Transverse colon (tissue), 4 donors: ENCODE measurements around the gene IFRD2.

ENCODE experiments used
- EP300 ChIP-seq: sonication (generic); formaldehyde crosslinking; IDR thresholded peaks from one replicate; pipeline ENCODE4 v1.6.1; 2017; ENCODE audit warnings: antibody characterized with exemption, low read depth
- POLR2A ChIP-seq: fragments of 450-650 bp; IDR thresholded peaks from one replicate; pipeline ENCODE4 v1.6.1; 2016; ENCODE audit warnings: antibody characterized with exemption, mild to moderate bottlenecking, moderate library complexity
- POLR2AphosphoS5 ChIP-seq, 3 donors: sonication (generic); formaldehyde crosslinking; IDR thresholded peaks; one replicate each; pipeline ENCODE4 v1.6.1; 2016; ENCODE audit warnings: antibody characterized with exemption in 3 of 3
- TF ChIP-seq, protein P1 (sequence below), 5 experiments: fragments of 200-600 bp in 3 of 5; fragments of 450-650 bp in 2 of 5; sonication (generic) in 3 of 5; IDR thresholded peaks; 1 replicate in 2 of 5; 2 replicates in 3 of 5; pipeline ENCODE4 v1.5.1; 2016 to 2017; ENCODE audit warnings: antibody characterized with exemption in 5 of 5, inconsistent platforms in 3 of 5, mild to moderate bottlenecking in 2 of 5, moderate library complexity in 1 of 5

DNA sequence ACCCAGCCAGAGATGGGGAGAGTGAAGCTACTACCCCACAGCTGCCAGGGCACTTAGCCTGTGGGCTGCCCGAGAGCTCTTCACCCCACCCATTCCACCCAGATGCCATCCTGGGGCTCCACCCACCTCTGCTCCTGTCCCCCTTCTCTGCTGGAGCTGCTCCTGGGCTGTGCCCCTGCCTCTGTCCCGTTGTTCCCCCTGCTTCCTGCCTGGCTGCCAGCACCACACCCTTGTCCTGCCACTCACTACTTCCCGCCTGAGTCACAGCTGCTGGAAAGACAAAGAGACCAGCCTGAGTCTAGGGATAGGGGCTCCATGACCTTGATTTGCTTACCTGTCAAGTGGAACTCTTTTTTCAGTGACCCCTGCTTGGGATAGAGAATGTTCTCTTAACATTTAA, 43.8 kb downstream of the IFRD2 start:
- TF ChIP-seq POLR2A (no peak), POLR2AphosphoS5 (IDR thresholded peaks at IDR 0.05) (no peak), EP300 (no peak)
- TF ChIP-seq, protein P1, sequence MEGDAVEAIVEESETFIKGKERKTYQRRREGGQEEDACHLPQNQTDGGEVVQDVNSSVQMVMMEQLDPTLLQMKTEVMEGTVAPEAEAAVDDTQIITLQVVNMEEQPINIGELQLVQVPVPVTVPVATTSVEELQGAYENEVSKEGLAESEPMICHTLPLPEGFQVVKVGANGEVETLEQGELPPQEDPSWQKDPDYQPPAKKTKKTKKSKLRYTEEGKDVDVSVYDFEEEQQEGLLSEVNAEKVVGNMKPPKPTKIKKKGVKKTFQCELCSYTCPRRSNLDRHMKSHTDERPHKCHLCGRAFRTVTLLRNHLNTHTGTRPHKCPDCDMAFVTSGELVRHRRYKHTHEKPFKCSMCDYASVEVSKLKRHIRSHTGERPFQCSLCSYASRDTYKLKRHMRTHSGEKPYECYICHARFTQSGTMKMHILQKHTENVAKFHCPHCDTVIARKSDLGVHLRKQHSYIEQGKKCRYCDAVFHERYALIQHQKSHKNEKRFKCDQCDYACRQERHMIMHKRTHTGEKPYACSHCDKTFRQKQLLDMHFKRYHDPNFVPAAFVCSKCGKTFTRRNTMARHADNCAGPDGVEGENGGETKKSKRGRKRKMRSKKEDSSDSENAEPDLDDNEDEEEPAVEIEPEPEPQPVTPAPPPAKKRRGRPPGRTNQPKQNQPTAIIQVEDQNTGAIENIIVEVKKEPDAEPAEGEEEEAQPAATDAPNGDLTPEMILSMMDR (IDR thresholded peaks at IDR 0.05), result no peak
